Glutamatergic neuron (in vitro differentiated cells): Measurements from ENCODE around the gene ETFRF1. TPM values are rescaled to one million over a fixed set of nuclear protein-coding genes. Genes with fewer than 3 reads are reported as not detected.

ENCODE experiments used
- DNase-seq: peaks from one replicate; pipeline ENCODE4 v3.0.0; 2022
- H3K27ac Mint-ChIP-seq: one replicate; pipeline ENCODE4 v1.8.0; 2020; ENCODE audit warnings: mild to moderate bottlenecking, mixed read lengths, inconsistent platforms; ENCODE audit not compliant: unreplicated experiment
- H3K27me3 Mint-ChIP-seq: one replicate; pipeline ENCODE4 v1.8.0; 2020; ENCODE audit warnings: mild to moderate bottlenecking, moderate library complexity, mixed read lengths, inconsistent platforms; ENCODE audit not compliant: unreplicated experiment
- H3K36me3 Mint-ChIP-seq: one replicate; pipeline ENCODE4 v1.8.0; 2020; ENCODE audit warnings: mild to moderate bottlenecking, mixed read lengths, inconsistent platforms; ENCODE audit not compliant: unreplicated experiment
- H3K4me1 Mint-ChIP-seq: one replicate; pipeline ENCODE4 v1.8.0; 2020; ENCODE audit warnings: mild to moderate bottlenecking, low read depth, mixed read lengths, inconsistent platforms; ENCODE audit not compliant: unreplicated experiment
- H3K4me3 Mint-ChIP-seq: one replicate; pipeline ENCODE4 v1.8.0; 2020; ENCODE audit warnings: mild to moderate bottlenecking, mixed read lengths, inconsistent platforms; ENCODE audit not compliant: unreplicated experiment
- H3K9me3 Mint-ChIP-seq: one replicate; pipeline ENCODE4 v1.8.0; 2020; ENCODE audit warnings: mild to moderate bottlenecking, moderate library complexity, mixed read lengths, inconsistent platforms; ENCODE audit not compliant: unreplicated experiment
- total RNA-seq: library from RNA; stranded (reverse); fragmentation: NEBNext Ultra II Directional; extraction: Animal tissue kit (Norgen Biotek cat#: 25700); gene quantifications from one replicate; pipeline ENCODE4 v1.2.1, GENCODE V29; 2021; ENCODE audit not compliant: unreplicated experiment
- TF ChIP-seq, protein P1 (sequence below): fragments of 200-600 bp; sonication (generic); IDR thresholded peaks from one replicate; pipeline ENCODE4 v1.5.0; 2021; ENCODE audit not compliant: partially characterized antibody, unreplicated experiment

ETFRF1 gene
- total RNA-seq, 1 donor from 2014 or later, result 14.9 TPM

DNA sequence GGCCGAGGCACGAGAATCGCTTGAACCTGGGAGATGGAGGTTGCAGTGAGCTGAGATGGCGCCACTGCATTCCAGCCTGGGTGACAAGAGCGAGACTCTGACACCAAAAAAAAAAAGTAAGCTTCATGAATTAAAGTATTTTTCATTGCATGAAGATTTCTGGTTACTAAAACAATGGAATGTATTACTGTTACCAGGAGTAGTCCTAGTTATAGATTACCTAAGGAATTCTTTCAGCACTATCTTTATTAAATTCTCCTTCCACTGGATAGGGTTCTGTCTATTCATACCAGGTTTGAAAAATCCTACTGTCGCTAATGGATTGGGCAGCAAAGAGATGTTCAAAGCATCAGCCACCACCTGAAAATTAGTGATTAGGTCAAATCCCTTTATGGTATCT, 12.4 kb downstream of the ETFRF1 start:
- TF ChIP-seq, protein P1, sequence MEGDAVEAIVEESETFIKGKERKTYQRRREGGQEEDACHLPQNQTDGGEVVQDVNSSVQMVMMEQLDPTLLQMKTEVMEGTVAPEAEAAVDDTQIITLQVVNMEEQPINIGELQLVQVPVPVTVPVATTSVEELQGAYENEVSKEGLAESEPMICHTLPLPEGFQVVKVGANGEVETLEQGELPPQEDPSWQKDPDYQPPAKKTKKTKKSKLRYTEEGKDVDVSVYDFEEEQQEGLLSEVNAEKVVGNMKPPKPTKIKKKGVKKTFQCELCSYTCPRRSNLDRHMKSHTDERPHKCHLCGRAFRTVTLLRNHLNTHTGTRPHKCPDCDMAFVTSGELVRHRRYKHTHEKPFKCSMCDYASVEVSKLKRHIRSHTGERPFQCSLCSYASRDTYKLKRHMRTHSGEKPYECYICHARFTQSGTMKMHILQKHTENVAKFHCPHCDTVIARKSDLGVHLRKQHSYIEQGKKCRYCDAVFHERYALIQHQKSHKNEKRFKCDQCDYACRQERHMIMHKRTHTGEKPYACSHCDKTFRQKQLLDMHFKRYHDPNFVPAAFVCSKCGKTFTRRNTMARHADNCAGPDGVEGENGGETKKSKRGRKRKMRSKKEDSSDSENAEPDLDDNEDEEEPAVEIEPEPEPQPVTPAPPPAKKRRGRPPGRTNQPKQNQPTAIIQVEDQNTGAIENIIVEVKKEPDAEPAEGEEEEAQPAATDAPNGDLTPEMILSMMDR, result no peak
- Mint-ChIP-seq H3K4me1 (no peaks in the 10 kb centered on the region), H3K36me3 (no peaks in the 10 kb centered on the region), H3K27me3 (no peaks in the 10 kb centered on the region), H3K4me3 (no peak overlapping the region), H3K27ac (no peak overlapping the region), H3K9me3 (no peaks in the 10 kb centered on the region)
- DNase-seq, result no peak

DNA sequence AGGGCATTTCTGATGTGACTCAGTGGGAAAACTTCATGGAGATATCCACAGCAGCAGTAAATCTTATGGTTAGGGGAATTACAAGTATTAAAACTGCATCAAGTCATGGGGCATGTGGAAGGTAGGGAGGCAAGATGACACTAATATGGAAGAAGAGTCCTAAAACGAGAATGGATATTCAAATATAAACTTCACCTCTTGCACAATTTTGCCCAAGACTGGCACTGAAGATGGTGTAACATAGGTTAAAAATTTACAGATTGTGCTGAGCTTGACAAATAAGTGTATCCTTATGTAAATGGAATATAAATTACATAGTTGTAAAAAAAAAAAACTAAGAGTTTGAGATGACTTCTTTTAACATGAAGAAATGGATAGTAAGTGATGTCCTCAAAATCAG, 12.8 kb downstream of the ETFRF1 start:
- Mint-ChIP-seq H3K9me3 (no peaks in the 10 kb centered on the region), H3K36me3 (no peaks in the 10 kb centered on the region), H3K4me1 (no peaks in the 10 kb centered on the region), H3K4me3 (no peak overlapping the region), H3K27me3 (no peaks in the 10 kb centered on the region), H3K27ac (no peak overlapping the region)
- TF ChIP-seq, protein P1, result no peak
- DNase-seq, result no peak

DNA sequence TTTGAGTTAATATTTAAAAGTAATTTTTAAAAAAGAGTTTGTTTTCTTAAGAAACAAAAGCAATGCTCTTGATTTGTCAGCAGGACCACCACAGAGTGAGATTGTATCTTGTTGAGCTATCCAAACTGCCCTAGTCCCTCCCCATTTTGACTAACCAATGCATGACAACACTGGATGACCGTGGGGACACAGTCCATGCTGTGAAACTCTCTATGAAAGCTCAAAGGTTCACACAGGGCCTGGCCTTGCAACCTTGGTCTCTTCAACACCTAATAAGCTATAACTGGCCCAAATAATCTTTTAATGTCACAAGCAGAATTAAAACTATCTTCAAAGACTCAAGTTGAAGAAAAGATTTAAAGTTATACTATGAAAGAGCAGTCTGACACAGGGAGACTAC, 13.5 kb downstream of the ETFRF1 start:
- H3K27ac Mint-ChIP-seq, result no peak overlapping the region
- TF ChIP-seq, protein P1, result no peak
- H3K36me3 Mint-ChIP-seq, result no peaks in the 10 kb centered on the region
- H3K4me3 Mint-ChIP-seq, result no peak overlapping the region
- H3K9me3 Mint-ChIP-seq, result no peaks in the 10 kb centered on the region
- no peaks in the 10 kb centered on the region for H3K4me1 Mint-ChIP-seq
- no peaks in the 10 kb centered on the region for H3K27me3 Mint-ChIP-seq
- DNase-seq, result no peak

DNA sequence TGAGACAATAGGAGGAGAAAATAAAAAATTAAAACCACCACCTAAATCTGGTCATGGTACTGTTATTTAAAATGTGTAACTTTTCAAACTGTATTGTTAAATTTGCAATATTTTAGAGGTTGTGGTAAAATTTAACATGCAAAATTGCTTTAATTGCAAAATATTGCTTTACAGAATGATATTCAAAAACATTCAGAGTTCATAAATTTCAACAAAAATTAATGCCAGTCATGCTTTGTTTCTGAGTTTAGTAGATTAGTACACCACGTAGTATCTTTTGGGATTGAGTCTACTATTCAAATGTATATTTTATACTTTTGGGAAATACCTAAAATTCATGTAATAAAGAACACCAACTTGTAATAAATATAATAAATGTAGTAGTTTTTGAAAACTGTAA, 18.3 kb downstream of the ETFRF1 start:
- no peaks in the 10 kb centered on the region for H3K27me3 Mint-ChIP-seq
- DNase-seq, result no peak
- TF ChIP-seq, protein P1, result no peak
- no peaks in the 10 kb centered on the region for H3K4me1 Mint-ChIP-seq
- H3K36me3 Mint-ChIP-seq, result no peaks in the 10 kb centered on the region
- H3K27ac Mint-ChIP-seq, result no peak overlapping the region
- H3K9me3 Mint-ChIP-seq, result peaks cover 2% of the 10 kb centered on the region
- no peak overlapping the region for H3K4me3 Mint-ChIP-seq

DNA sequence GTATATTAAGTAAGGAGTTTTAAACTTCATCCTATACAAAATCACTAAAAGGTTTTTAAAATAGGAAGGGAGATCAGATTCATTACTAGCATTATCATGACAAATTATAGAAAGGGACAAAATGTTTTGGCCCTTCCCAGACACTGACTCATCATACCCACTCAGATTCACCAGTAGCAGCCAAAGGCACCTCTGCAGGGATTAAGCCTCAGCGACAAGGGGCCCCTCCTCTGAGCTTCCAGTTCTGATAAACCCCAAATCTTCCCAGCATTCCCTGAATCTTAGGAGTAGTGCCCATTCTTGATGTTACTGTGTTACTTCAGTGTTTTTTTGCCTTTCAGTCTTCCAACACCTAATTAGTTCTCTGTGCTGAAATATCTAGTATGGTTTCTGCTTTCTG, 41.2 kb downstream of the ETFRF1 start:
- no peaks in the 10 kb centered on the region for H3K9me3 Mint-ChIP-seq
- no peak for DNase-seq
- H3K27me3 Mint-ChIP-seq, result no peaks in the 10 kb centered on the region
- no peak overlapping the region for H3K27ac Mint-ChIP-seq
- TF ChIP-seq, protein P1, result no peak
- no peak overlapping the region for H3K4me3 Mint-ChIP-seq
- peaks cover 1% of the 10 kb centered on the region for H3K4me1 Mint-ChIP-seq
- H3K36me3 Mint-ChIP-seq, result no peaks in the 10 kb centered on the region
